MV-4-11 (cell line): ENCODE measurements around the gene LTO1.
"Not testable (repeated sequence)": the region's sequence is repeated elsewhere in the genome, so short reads cannot be mapped to it uniquely, and the experiment has no call there.

Source experiments
- DNase-seq: peaks from one replicate; lab custom pipeline; 2025; lab: John Stamatoyannopoulos, UW

The LTO1 gene

DNA sequence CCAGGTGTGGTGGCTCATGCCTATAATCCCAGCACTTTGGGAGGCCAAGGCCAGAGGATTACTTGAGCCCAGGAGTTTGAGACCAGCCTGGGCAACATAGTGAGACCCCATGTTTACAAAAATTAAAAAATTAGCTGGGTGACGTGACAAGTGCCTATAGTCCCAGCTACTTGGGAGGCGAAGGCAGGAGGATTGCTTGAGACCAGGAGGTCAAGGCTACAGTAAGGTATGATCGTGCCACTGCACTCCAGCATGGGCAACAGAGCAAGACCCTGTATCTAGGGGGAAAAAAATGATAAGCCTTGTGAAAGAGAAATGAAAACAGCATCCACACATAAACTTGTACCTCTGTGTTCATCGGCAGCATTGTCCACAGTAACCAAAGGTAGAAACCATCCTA, 42.3 kb downstream of the LTO1 start:
- DNase-seq = no peak

DNA sequence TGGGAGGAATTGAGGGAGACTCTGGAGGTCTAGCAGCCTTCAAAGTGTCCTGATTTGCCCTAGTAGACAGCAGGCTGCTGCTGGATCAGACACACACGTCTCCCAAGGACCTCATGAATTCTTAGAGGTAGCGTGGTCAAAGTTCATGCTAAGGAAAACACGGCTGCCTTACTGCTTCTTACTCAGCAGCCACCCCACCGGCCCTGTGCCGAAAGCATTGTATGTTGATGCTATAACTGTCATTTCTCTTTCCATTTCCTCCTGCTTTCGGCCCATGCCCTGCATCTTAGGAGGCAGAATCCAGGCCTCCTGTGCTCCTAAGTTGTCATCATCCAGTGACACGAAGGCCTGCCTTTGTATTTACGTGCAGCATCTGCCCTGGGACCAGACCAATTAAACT, 44.7 kb downstream of the LTO1 start:
- DNase-seq = no peak

DNA sequence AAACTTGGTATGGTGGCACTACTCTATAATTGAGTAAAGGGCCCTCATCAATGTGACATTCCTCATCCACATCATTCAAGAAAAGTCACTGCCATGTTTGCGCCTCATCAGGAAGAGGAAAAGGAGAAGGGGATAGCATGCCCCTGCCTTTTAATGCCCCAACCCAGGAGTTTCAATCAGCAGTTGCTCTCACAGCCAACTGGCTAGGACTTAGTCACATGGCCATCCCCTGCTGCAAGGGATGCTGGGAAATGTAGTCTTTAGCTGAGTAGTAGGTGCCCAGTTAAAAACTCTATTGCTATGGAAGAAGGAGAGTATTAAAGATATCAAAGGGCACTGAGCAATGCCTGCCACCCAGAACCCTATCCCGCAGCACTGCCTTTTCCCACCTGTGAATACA, 45.1 kb downstream of the LTO1 start:
- no peak for DNase-seq

DNA sequence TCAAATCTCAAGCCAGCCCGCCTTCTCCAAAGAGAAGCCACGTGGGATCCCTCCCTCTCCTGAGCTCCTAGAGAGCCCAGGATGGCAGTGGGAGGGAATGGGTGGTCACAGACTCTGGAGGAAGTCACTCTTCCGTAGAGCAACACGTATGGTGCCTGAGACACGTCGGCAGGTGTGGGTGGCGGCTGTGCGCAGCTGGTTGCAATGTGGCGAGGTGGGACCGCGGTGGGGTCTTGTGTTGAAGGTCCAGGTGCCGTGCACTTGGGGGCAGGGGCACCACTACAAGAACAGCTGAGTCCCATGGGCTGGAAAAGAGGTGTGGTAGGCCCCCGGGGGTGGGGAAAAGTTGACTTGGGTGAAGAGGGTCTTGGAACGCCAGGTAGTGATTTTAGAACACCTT, 47.6 kb downstream of the LTO1 start:
- no peak for DNase-seq

DNA sequence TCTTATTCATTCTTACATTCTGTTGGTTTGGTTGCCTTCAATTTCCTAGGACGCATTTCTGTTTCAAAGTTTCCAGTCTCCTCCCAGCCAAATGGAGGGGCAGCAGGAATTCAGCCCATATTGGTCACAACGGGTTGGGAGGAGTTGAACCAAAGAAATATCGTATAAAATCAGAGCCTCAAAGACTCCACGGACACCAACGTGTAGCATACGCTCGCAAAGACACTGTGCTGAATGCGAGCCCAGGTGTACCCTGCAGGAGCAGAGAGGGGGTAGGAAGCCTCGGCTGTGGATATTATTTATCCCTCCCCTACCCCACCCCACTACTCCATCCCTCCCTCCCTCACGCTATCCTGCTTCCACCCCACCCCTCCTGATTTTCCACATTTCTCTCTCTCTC, 49.7 kb downstream of the LTO1 start:
- no peak for DNase-seq

DNA sequence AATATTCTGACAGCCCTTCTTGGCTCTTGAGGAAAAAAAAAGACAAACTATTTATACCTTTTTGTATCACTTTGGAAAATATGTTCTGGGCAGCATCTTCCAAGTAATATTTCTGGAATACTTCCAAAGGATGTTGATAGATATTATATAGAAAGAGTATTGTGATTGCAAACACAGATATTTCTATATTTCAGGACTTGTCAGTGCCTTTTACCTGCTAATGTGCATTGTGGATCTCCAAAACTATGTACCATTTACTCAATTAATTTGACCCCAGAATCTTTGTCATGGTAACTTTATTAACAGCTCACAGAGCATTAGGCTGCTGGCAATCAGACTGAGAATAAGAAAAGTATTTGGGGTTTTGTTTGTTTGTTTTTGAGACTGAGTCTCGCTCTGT, 50.9 kb downstream of the LTO1 start:
- DNase-seq = no peak

DNA sequence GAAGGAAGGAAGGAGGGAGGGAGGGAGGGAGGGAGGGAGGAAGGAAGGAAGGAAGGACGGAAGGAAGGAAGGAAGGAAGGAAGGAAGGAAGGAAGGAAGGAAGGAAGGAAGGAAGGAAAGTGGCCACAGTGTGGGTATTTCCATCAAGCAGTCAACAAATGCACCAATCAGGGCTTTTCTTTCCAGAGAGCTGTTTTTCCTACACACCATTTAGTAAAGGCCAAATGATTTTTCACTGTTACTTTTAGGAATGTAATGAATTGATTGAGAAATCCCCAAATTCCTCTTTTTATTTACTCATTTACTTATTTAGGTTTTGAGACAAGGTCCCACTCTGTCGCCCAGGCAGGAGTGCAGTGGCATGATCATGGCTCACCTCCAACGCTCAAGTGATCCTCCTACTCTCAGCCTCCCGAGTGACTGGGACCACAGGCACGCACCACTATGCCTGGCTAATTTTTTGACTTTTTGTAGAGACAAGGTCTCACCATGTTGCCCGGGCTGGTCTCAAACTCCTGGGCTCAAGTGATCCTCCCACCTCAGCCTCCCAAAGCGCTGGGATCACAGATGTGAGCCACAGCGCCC, 53.0 kb downstream of the LTO1 start:
- DNase-seq = not testable (repeated sequence)

DNA sequence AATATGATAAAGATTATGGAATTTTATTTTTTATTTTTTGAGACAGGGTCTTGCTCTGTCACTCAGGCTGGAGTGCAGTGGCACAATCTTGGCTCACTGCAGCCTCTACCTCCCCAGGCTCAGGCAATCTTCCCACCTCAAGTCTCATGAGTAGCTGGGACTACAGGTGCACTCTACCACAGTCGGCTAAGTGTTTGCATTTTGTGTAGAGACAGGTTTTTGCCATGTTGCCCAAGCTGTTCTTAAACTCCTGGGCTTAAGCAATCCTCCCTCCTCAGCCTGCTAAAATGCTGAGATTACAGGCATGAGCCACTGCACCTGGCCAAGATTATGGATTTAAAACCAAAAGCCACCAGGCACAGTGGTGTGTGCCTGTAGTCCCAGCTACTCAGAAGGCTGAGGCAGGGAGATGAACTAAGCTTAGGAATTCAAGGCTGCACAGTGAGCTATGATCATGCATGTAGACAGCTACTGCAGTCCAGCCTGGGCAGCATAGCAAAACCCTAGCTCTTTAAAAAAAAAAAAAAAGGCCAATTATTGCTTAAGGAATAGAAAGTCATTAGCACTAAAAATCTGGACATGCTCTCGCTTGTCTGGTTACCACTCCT, 54.4 kb downstream of the LTO1 start:
- no peak for DNase-seq

DNA sequence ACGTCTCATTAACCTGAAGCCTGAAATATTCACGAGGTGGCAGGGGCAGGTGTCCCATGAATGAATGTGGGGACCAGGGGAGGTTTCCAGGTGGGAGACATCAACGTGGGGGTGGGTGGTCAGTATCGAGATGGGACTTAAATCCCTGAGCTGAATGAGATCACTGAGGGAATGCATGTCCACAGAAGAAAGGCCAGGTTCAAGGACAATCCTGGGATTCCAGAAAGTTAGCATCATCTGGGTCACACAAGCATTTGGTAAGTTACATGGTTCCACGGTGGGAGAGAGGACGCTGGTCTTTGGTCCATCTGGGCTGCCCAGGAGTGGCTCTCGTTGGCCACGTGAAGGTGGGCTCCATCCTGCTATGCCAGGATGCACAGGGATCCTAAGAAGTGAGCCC, 56.9 kb downstream of the LTO1 start:
- DNase-seq = no peak

DNA sequence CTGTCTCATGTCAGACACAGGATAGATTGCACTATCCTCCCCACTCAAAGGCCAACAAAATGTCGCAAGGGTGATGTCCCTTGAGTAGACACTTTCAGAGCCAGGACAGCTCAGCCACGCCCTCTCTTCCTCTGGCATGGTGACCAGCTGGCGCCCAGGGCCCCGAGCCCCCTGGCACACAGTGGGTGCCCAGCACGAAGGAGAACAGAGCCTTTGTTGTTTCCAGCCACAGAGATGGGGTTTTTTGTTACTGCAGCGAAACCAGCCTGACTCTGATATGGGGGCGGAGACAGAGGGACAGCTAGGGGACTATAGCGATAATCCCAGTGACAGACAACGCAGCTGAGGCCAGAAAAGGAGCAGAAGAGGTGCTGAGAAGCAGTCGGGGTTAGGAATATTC, 57.5 kb downstream of the LTO1 start:
- no peak for DNase-seq

DNA sequence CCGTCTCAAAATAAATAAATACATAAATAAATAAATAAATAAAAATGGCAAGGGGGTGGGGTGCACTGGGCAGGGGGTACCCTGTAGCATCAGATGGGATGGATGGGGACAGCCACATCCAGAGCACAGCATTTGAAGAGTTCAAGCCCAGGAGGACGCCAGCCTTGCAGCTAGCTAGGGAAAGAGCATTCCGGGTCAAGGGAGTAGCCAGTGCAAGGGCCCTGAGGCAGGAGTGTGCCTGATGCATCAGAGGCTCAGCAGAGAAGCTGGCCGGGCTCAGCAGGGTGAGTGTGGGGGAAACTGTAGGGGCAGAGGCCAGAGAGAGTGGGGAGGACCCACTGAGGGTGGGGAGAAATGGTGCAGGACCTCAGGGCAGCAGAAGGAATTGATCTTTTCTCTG, 57.9 kb downstream of the LTO1 start:
- DNase-seq = no peak
